CD8-positive, alpha-beta memory T cell (primary cell): ENCODE measurements around the gene KCNJ5. TPM values are rescaled to one million over a fixed set of nuclear protein-coding genes. Genes with fewer than 3 reads are reported as not detected.

Experiments used
- CTCF ChIA-PET: fragments of 350-600 bp; sonication (Branson Sonifier 250); formaldehyde crosslinking; loops from one replicate; lab custom pipeline; 2021; ENCODE audit warnings: antibody characterized with exemption; lab: Charles Lee
- POLR2A ChIA-PET: fragments of 350-600 bp; sonication (Branson Sonifier 250); formaldehyde crosslinking; loops from one replicate; lab custom pipeline; 2021; ENCODE audit warnings: antibody characterized with exemption; lab: Charles Lee
- DNase-seq, 5 donors: peaks; one replicate each; pipeline versions ENCODE4 v3.0.0 to v3.0.0-alpha.2; 2020 to 2022; ENCODE audit warnings: mixed read lengths in 1 of 5
- H3K27ac ChIP-seq: one replicate; pipeline ENCODE4 v1.7.0; 2013; ENCODE audit warnings: low read depth, mild to moderate bottlenecking, low read length, moderate library complexity
- H3K27me3 ChIP-seq: 2 replicates; pipeline ENCODE4 v1.7.0; 2013; ENCODE audit warnings: low read length, mild to moderate bottlenecking; ENCODE audit not compliant: insufficient read depth, poor library complexity, severe bottlenecking
- H3K36me3 ChIP-seq: 2 replicates; pipeline ENCODE4 v1.7.0; 2013; ENCODE audit warnings: mild to moderate bottlenecking, low read length, moderate library complexity; ENCODE audit not compliant: insufficient read depth
- H3K4me1 ChIP-seq: 2 replicates; pipeline ENCODE4 v1.7.0; 2013; ENCODE audit warnings: mild to moderate bottlenecking, low read length, moderate library complexity; ENCODE audit not compliant: insufficient read depth
- H3K4me3 ChIP-seq: 2 replicates; pipeline ENCODE4 v1.7.0; 2013; ENCODE audit warnings: mild to moderate bottlenecking, low read length
- H3K9me3 ChIP-seq: 2 replicates; pipeline ENCODE4 v1.7.0; 2013; ENCODE audit warnings: mild to moderate bottlenecking, low read length
- H3K27ac Mint-ChIP-seq, 8 donors: one replicate each; pipeline ENCODE4 v1.8.0; 2020 to 2021; ENCODE audit warnings: mixed read lengths in 8 of 8, mild to moderate bottlenecking in 6 of 8, inconsistent platforms in 3 of 8, moderate library complexity in 3 of 8
- H3K27me3 Mint-ChIP-seq, 2 donors: one replicate each; pipeline ENCODE4 v1.8.0; 2020 to 2021; ENCODE audit warnings: mixed read lengths in 2 of 2, mild to moderate bottlenecking in 1 of 2, moderate library complexity in 1 of 2
- H3K36me3 Mint-ChIP-seq, 3 donors: one replicate each; pipeline ENCODE4 v1.8.0; 2020 to 2021; ENCODE audit warnings: mixed read lengths in 3 of 3, inconsistent platforms in 1 of 3, mild to moderate bottlenecking in 1 of 3
- H3K4me1 Mint-ChIP-seq, 3 donors: one replicate each; pipeline ENCODE4 v1.8.0; 2020 to 2021; ENCODE audit warnings: mixed read lengths in 3 of 3, inconsistent platforms in 1 of 3, mild to moderate bottlenecking in 1 of 3
- H3K4me3 Mint-ChIP-seq, 7 donors: one replicate each; pipeline ENCODE4 v1.8.0; 2020 to 2021; ENCODE audit warnings: mixed read lengths in 7 of 7, mild to moderate bottlenecking in 6 of 7, moderate library complexity in 4 of 7, inconsistent platforms in 2 of 7
- H3K9me3 Mint-ChIP-seq, 5 donors: one replicate each; pipeline ENCODE4 v1.8.0; 2020 to 2022; ENCODE audit warnings: mixed read lengths in 5 of 5, mild to moderate bottlenecking in 3 of 5, moderate library complexity in 2 of 5, inconsistent platforms in 1 of 5
- polyA plus RNA-seq: library from polyadenylated mRNA; unstranded; fragments of 300-500 nt; fragmentation: Illumina TruSeq; gene quantifications from one replicate; pipeline ENCODE4 v1.2.3, GENCODE V29; 2021
- total RNA-seq, 2 experiments: library from RNA; stranded (reverse); gene quantifications; one replicate each; pipeline ENCODE4 v1.2.3, GENCODE V29; 2021

KCNJ5 gene
- total and polyA plus RNA-seq, 3 experiments from 2014 or later, result 0.04 TPM; not detected in 2

DNA sequence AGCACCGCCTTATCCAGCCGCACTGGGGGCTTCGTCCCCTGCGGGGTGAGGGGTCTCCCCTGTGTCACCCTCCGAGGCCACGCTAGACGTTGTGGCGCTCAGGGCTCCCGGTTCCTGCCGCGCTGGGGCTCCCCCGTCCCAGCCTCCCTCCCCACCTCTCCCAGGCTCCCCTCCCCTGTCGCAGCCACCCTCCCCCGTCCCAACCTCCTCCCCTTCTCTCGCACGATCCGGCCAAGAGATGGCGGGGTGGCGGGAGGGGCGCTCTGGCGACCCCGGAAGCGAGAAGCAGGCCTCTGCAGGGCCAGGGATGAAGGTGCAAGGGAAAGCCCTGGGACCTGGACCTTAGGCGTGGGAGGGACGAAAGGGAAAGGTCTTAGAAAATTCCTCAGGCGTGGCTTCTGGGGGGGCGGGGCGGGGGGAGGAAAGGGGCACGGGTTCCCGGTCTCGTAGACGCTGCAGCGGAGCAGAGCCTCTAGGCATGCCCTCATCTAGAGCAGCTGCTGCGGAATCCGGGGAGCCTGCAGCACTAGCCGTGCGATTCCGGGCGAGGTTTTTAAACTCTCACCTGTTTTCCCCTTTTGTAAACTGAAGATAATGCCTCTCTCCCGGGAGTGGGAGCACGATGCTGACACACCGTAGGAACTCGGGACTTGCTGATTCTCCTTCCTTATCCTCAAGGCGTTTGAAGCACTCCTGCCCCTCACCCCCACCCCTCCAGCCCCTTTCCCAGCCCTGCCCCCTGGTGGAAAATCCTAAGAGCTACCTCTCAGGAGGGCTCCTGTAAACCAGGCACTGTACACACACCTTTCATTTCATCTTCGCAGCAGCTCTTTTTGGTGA is 14.4 kb downstream of the KCNJ5 start:
- H3K36me3 Mint-ChIP-seq, result no peaks in the 10 kb centered on the region

DNA sequence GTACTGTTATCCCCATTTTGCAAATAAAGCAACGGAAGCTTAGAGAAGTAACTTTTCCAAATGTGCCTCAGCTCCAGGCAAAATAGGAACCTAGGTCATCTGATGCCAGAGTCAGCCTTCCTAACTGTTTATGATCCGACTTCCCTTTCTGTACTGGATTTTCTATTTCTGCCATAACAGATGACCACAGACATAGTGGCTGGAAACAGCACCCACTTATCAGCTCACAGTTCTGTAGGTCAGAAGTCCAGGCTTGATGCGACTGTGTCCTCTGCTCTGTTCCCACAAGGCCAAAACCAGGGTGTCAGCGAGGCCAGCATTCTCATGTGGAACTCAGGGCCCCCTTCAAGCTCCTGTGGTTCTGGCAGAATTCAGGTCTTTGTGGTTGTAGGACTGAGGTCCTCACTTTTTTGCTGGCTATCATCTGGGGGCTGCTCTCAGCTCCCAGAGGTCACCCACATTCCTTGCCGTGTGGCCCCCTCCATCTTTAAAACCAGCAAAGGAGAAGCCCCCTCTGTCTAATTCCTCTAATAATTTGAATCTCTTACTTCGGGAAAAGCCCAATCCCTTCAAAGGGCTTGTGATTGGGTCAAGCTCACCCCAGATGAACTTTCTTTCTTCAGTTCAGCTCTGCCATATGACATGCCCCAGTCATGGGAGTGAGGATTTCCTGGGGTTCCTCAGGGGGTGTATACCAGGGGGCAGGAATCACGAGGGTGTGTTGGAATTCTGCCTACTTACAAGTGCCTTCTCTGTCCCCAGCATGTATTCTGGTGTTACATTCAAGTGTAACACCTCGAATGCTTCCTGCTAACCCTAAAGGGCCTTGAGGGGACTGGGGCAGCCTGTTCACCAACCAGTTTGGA is 15.3 kb downstream of the KCNJ5 start:
- DNase-seq, result no peak
- H3K4me3 Mint-ChIP-seq, result peak overlapping the region; percentile 81 to 88 (median 85)
- Histone ChIP-seq H3K4me1 (peaks cover 5% of the 10 kb centered on the region), H3K9me3 (no peaks in the 10 kb centered on the region), H3K4me3 (peak overlapping the region; percentile 50), H3K27me3 (peaks cover 16% of the 10 kb centered on the region), H3K27ac (no peak overlapping the region), H3K36me3 (no peaks in the 10 kb centered on the region)
- peaks cover 24 to 40% of the 10 kb centered on the region in 2 donors for H3K27me3 Mint-ChIP-seq
- no peaks in the 10 kb centered on the region for H3K9me3 Mint-ChIP-seq
- ChIA-PET CTCF (interaction anchor here (1.0 to 6.6 kb wide), 6 partner anchors 14 to 749 kb away, joined by 3 to 43 read pairs (median 4); no protein-coding TSS in a partner anchor), POLR2A (interaction anchor here (0.8 kb wide), 1 partner anchor 21 kb away, joined by 3 read pairs; no protein-coding TSS in a partner anchor)
- peaks cover 13 to 29% (median 17%) of the 10 kb centered on the region in 3 donors for H3K4me1 Mint-ChIP-seq
- H3K27ac Mint-ChIP-seq, result peak overlapping the region in 2 of 8 donors; percentile 40 to 58
- no peaks in the 10 kb centered on the region for H3K36me3 Mint-ChIP-seq

More for the DNA sequence above, 14.4 kb downstream of the KCNJ5 start:
- Histone ChIP-seq H3K4me1 (peaks cover 5% of the 10 kb centered on the region), H3K27ac (no peak overlapping the region), H3K4me3 (peak overlapping the region; percentile 50), H3K27me3 (peaks cover 16% of the 10 kb centered on the region), H3K9me3 (no peaks in the 10 kb centered on the region), H3K36me3 (no peaks in the 10 kb centered on the region)
- no peaks in the 10 kb centered on the region for H3K9me3 Mint-ChIP-seq
- CTCF ChIA-PET, result interaction anchor here (1.0 to 6.6 kb wide), 6 partner anchors 13 to 748 kb away, joined by 3 to 43 read pairs (median 4); no protein-coding TSS in a partner anchor
- H3K27ac Mint-ChIP-seq, result peak overlapping the region in 3 of 8 donors; percentile 33 to 58 (median 42)
- H3K4me3 Mint-ChIP-seq, result peak overlapping the region; percentile 81 to 88 (median 85)
- POLR2A ChIA-PET, result interaction anchor here (0.8 kb wide), 1 partner anchor 21 kb away, joined by 3 read pairs; no protein-coding TSS in a partner anchor
- peaks cover 24 to 31% of the 10 kb centered on the region in 2 donors for H3K27me3 Mint-ChIP-seq
- DNase-seq, result peak in 4 of 5 donors; percentile 3 to 56 (median 36)
- H3K4me1 Mint-ChIP-seq, result peaks cover 13 to 29% (median 17%) of the 10 kb centered on the region in 3 donors

DNA sequence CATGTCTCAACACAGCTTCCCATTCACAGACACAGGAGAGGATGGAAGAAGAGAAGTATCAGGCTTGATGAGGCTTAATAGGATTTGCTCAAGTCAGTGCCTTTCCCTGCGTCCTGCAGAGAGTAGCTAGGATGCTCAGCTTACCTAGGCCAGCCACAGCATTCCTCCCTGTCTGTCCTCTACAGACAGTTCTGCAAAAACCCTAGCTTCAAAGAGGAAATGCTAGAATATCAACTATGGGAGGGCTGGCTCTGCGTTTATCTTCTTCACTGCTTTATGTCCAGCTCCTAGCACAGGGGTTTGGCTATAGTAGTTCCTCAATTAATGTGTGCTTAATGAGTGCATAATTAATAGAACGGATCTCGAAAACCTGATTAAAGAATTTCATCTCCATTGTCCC is 16.4 kb downstream of the KCNJ5 start:
- Mint-ChIP-seq H3K27me3 (peaks cover 33 to 50% of the 10 kb centered on the region in 2 donors), H3K4me3 (peak overlapping the region in 1 of 7 donors; percentile 85), H3K4me1 (peaks cover 13 to 29% (median 17%) of the 10 kb centered on the region in 3 donors), H3K36me3 (no peaks in the 10 kb centered on the region), H3K9me3 (peaks cover 0 to 2% (median 0%) of the 10 kb centered on the region in 5 donors), H3K27ac (no peak overlapping the region)
- no peaks in the 10 kb centered on the region for H3K36me3 ChIP-seq
- peaks cover 5% of the 10 kb centered on the region for H3K4me1 ChIP-seq
- CTCF ChIA-PET, result interaction anchor here (1.2 to 6.6 kb wide), 3 partner anchors 15 to 750 kb away, joined by 3 to 43 read pairs (median 7); no protein-coding TSS in a partner anchor
- H3K27ac ChIP-seq, result no peak overlapping the region
- H3K27me3 ChIP-seq, result peaks cover 16% of the 10 kb centered on the region
- no peak for DNase-seq
- no peak overlapping the region for H3K4me3 ChIP-seq
- POLR2A ChIA-PET, result interaction anchor here (0.5 to 0.7 kb wide), 2 partner anchors 15 to 49 kb away, joined by 3 to 8 read pairs; no protein-coding TSS in a partner anchor
- no peaks in the 10 kb centered on the region for H3K9me3 ChIP-seq

DNA sequence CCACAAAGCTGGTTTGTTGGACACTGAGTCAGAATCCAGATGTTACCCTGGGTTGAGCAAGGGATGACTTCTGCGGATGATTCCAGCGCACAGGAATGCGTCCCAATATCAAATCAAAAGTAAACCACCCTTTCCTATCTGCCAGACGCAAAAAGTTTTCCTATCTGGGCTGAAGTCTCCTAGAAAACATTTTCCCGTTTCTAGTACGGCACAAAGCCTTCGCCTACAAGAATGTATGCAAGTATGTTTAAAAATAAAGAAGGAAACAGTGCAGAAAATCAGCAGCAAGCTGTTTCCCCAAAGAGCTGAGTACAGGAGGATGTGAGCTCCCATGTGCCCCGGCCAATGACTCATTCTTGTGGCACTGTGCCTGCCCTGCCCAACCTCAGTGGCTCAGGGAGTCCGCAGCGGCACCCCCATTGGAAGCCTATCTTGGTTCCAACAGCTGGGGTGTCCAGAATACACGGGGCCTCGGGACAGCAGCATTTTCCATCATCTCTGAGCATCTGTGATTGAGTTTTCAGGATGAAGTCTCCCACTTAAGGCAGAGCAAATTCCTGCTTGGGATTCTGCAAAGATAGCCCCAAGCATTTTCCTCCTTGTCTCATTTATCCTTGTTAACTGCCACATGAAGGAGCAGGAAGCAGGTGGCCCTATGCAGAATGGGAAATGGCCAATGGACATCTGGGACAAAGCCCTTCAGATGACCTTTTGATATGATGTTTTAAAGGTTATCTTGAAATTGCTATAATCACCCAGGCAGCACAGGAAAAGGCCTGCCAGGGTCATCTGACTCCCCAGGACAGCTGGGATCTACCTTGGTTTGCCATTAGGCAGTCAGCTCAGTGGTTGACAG is 17.5 kb downstream of the KCNJ5 start:
- Mint-ChIP-seq H3K36me3 (no peaks in the 10 kb centered on the region), H3K4me3 (no peak overlapping the region), H3K9me3 (peaks cover 0 to 2% (median 0%) of the 10 kb centered on the region in 5 donors), H3K4me1 (peaks cover 11 to 25% (median 17%) of the 10 kb centered on the region in 3 donors), H3K27ac (no peak overlapping the region), H3K27me3 (peaks cover 36 to 57% of the 10 kb centered on the region in 2 donors)
- Histone ChIP-seq H3K27ac (no peak overlapping the region), H3K27me3 (peaks cover 16% of the 10 kb centered on the region), H3K9me3 (no peaks in the 10 kb centered on the region), H3K4me3 (no peak overlapping the region), H3K4me1 (peaks cover 5% of the 10 kb centered on the region), H3K36me3 (no peaks in the 10 kb centered on the region)
- POLR2A ChIA-PET, result interaction anchor here (0.5 to 0.7 kb wide), 2 partner anchors 16 to 21 kb away, joined by 3 to 4 read pairs; no protein-coding TSS in a partner anchor
- DNase-seq, result no peak
- CTCF ChIA-PET, result interaction anchor here (1.2 to 6.6 kb wide), 2 partner anchors 23 to 751 kb away, joined by 3 to 43 read pairs; no protein-coding TSS in a partner anchor

DNA sequence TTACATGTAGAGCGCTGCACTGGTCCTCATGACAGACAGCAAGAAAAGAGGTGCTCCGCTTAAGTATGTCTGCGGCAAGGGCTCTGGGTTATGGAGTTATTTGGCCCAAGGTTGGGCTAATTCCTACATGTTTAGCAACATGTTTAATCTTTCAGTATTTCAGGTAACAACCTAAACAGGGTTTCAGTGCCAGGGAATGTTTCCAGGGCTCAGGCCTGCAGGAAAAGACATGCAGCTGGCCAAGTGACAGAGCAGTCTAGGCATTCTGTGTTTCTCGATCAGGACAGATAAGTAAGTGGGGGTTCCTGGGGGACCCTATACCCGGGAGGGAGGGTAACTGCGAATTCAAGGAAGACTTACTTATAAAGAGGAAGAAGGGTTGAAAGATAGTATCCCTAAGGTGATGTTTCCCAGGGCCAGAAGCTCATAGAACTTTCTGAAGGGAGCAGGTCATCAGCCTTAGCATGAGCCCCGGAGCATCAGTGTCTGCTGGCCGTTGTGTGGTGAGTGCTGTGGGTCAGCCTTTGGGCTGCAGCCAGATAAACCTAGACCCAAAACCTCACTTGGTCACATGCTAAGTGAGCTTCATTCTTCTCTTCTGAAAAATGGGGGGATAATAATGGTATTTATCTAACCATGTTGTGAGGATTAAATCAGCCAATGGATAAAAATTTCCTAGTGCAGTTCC is 18.4 kb downstream of the KCNJ5 start:
- CTCF ChIA-PET, result no interaction called here
- Histone ChIP-seq H3K9me3 (no peaks in the 10 kb centered on the region), H3K36me3 (no peaks in the 10 kb centered on the region), H3K27ac (no peak overlapping the region), H3K4me3 (no peak overlapping the region), H3K27me3 (peaks cover 16% of the 10 kb centered on the region), H3K4me1 (peaks cover 5% of the 10 kb centered on the region)
- no peak for DNase-seq
- Mint-ChIP-seq H3K9me3 (peaks cover 0 to 2% (median 0%) of the 10 kb centered on the region in 5 donors), H3K36me3 (no peaks in the 10 kb centered on the region), H3K4me3 (no peak overlapping the region), H3K27me3 (peaks cover 34 to 57% of the 10 kb centered on the region in 2 donors), H3K4me1 (peaks cover 7 to 16% (median 10%) of the 10 kb centered on the region in 3 donors), H3K27ac (no peak overlapping the region)
- POLR2A ChIA-PET, result no interaction called here

DNA sequence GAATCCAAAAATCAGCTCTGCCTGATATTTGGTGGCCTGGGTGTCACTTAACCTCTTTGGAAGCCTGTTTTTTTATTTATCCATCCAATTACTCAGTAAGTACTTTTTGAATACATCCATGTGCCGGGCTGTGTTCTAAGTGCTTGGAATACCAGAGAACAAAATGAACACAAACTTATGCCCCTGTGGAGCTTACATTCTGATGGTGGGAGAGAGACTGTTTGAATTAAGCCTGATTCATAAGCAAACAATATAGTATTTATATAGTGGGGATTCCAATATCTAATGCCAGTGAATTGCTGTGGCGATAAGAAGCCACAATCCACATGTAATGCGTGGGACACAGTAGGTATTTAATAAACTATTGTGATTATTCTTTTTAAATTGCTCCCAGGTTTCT is 19.4 kb downstream of the KCNJ5 start:
- H3K4me3 ChIP-seq, result no peak overlapping the region
- CTCF ChIA-PET, result no interaction called here
- no peak for DNase-seq
- H3K4me1 ChIP-seq, result peaks cover 5% of the 10 kb centered on the region
- H3K27ac Mint-ChIP-seq, result no peak overlapping the region
- H3K4me1 Mint-ChIP-seq, result peaks cover 7 to 12% (median 7%) of the 10 kb centered on the region in 3 donors
- H3K4me3 Mint-ChIP-seq, result no peak overlapping the region
- H3K36me3 Mint-ChIP-seq, result peaks cover 0 to under 1% (median 0%) of the 10 kb centered on the region in 3 donors
- H3K27me3 ChIP-seq, result peaks cover 16% of the 10 kb centered on the region
- H3K9me3 ChIP-seq, result no peaks in the 10 kb centered on the region
- H3K9me3 Mint-ChIP-seq, result peaks cover 0 to 2% (median 0%) of the 10 kb centered on the region in 5 donors
- no peak overlapping the region for H3K27ac ChIP-seq
- POLR2A ChIA-PET, result no interaction called here
- H3K36me3 ChIP-seq, result no peaks in the 10 kb centered on the region
- H3K27me3 Mint-ChIP-seq, result peaks cover 34 to 62% of the 10 kb centered on the region in 2 donors
